HepG2 (cell line): Measurements from ENCODE around the gene EMC9. TPM values are rescaled to one million over a fixed set of nuclear protein-coding genes. Genes with fewer than 3 reads are reported as not detected.

Source experiments
- CCAR2 ChIP-seq: fragments of 200-400 bp; formaldehyde crosslinking; optimal IDR thresholded peaks from 2 replicates; pipeline ENCODE3; 2018; ENCODE audit warnings: low read depth, mild to moderate bottlenecking, low read length, moderate library complexity
- CSRNP1 ChIP-seq: sonication (generic); formaldehyde crosslinking; IDR thresholded peaks from 2 replicates; pipeline ENCODE4 v1.8.1; 2023; ENCODE audit warnings: mild to moderate bottlenecking, missing genetic modification reagents
- FOXK2 ChIP-seq: fragments of 450-650 bp; IDR thresholded peaks from 2 replicates; pipeline ENCODE4 v1.6.1; 2016
- HDAC6 ChIP-seq: fragments of 200-600 bp; sonication (generic); IDR thresholded peaks from 2 replicates; pipeline ENCODE4 v1.7.0; 2017; ENCODE audit warnings: mild to moderate bottlenecking, antibody characterized with exemption, low read length, low read depth
- KLF12 ChIP-seq: sonication (generic); formaldehyde crosslinking; IDR thresholded peaks from 2 replicates; pipeline ENCODE4 v1.4.0; 2020; ENCODE audit warnings: missing genetic modification reagents, borderline replicate concordance
- KMT2B ChIP-seq: IDR thresholded peaks from 2 replicates; pipeline ENCODE4 v1.6.1; 2016; ENCODE audit warnings: missing genetic modification reagents, missing compliant biosample characterization
- MXI1 ChIP-seq: IDR thresholded peaks from 3 replicates; pipeline ENCODE4 v1.6.1; 2012; ENCODE audit warnings: low read depth, low read length, inconsistent platforms, borderline replicate concordance
- MZF1 ChIP-seq: sonication (generic); formaldehyde crosslinking; IDR thresholded peaks from 2 replicates; pipeline ENCODE4 v1.8.1; 2023; ENCODE audit warnings: mild to moderate bottlenecking, missing genetic modification reagents, borderline replicate concordance
- NFIC ChIP-seq: IDR thresholded peaks from 2 replicates; pipeline ENCODE4 v1.6.1; 2012; ENCODE audit warnings: mild to moderate bottlenecking, low read length, inconsistent platforms
- NFYC ChIP-seq: IDR thresholded peaks from 2 replicates; pipeline ENCODE4 v1.6.1; 2016; ENCODE audit warnings: missing genetic modification reagents, missing compliant biosample characterization
- PAF1 ChIP-seq: IDR thresholded peaks from 2 replicates; pipeline ENCODE4 v1.6.1; 2016; ENCODE audit warnings: missing genetic modification reagents, missing compliant biosample characterization
- TBL1XR1 ChIP-seq: fragments of 150-350 bp; IDR thresholded peaks from 2 replicates; pipeline ENCODE4 v1.6.1; 2014; ENCODE audit warnings: borderline replicate concordance, low read length; ENCODE audit not compliant: partially characterized antibody
- TCF12 ChIP-seq, 2 experiments: fragments of 450-650 bp in 1 of 2; sonication (generic) in 1 of 2; formaldehyde crosslinking in 1 of 2; IDR thresholded peaks; 2 replicates each; pipeline versions ENCODE4 v1.6.1 to v1.8.0; 2017 to 2022; ENCODE audit warnings: antibody characterized with exemption in 1 of 2, mild to moderate bottlenecking in 1 of 2, missing genetic modification reagents in 1 of 2, moderate library complexity in 1 of 2
- TEAD3 ChIP-seq: optimal IDR thresholded peaks from 2 replicates; pipeline ENCODE3; 2016; ENCODE audit warnings: borderline replicate concordance
- ZBTB40 ChIP-seq, 2 experiments: fragments of 450-650 bp in 1 of 2; sonication (generic) in 1 of 2; formaldehyde crosslinking in 1 of 2; IDR thresholded peaks; 2 replicates each; pipeline versions ENCODE4 v1.6.1 to v1.8.0; 2016 to 2022; ENCODE audit warnings: antibody characterized with exemption in 1 of 2, mild to moderate bottlenecking in 1 of 2, missing genetic modification reagents in 1 of 2
- ZBTB7B ChIP-seq: sonication (generic); formaldehyde crosslinking; IDR thresholded peaks from 2 replicates; pipeline ENCODE4 v1.4.0; 2020; ENCODE audit warnings: missing genetic modification reagents
- ZC3H13 ChIP-seq: sonication (generic); formaldehyde crosslinking; IDR thresholded peaks from 2 replicates; pipeline ENCODE4 v1.8.1; 2023; ENCODE audit warnings: mild to moderate bottlenecking, missing genetic modification reagents, moderate library complexity
- ZNF253 ChIP-seq: sonication (generic); formaldehyde crosslinking; IDR thresholded peaks from 2 replicates; pipeline ENCODE4 v1.8.0; 2022; ENCODE audit warnings: mild to moderate bottlenecking, missing genetic modification reagents, borderline replicate concordance
- ZNF644 ChIP-seq: IDR thresholded peaks from 2 replicates; pipeline ENCODE4 v1.6.1; 2016; ENCODE audit warnings: low read depth
- ZNF768 ChIP-seq: sonication (generic); formaldehyde crosslinking; IDR thresholded peaks from 2 replicates; pipeline ENCODE4 v1.4.0; 2020; ENCODE audit warnings: missing genetic modification reagents
- ZSCAN22 ChIP-seq: sonication (generic); formaldehyde crosslinking; IDR thresholded peaks from 2 replicates; pipeline ENCODE4 v1.4.0; 2020; ENCODE audit warnings: mild to moderate bottlenecking, missing genetic modification reagents
- polyA plus RNA-seq, 8 experiments: library from polyadenylated mRNA; depleted of rRNA in 3 of 8; stranded (reverse) in 7 of 8; unstranded in 1 of 8; fragments of >200 nt; fragmentation: Illumina TruSeq in 4 of 8; extraction: Trizol in 4 of 8; gene quantifications; 2 replicates each; pipeline versions ENCODE4 v1.2.1 to v1.2.3, GENCODE V29; 2011 to 2016; ENCODE audit warnings: low read depth in 4 of 8, missing spikeins in 1 of 8, mixed read lengths in 1 of 8; ENCODE audit not compliant: insufficient read depth in 1 of 8
- total RNA-seq, 5 experiments: library from RNA; depleted of rRNA; stranded (reverse); fragments of >200 nt; fragmentation: Illumina TruSeq; extraction: Trizol; gene quantifications; 2 replicates each; pipeline ENCODE4 v1.2.3, GENCODE V29; 2016; ENCODE audit warnings: low read depth in 1 of 5

EMC9 gene
- total and polyA plus RNA-seq, 2 of the 13 experiments (the other 11 are each of a cell fraction or from before 2014, with no cell fraction given): 60.5 to 78.7 TPM

GRCh38 chr14:24146453-24146977 lies 5.1 kb upstream of the EMC9 start, which contains the start of gene PSME2 (continued):
- TF ChIP-seq ZSCAN22 (CRISPR knock-in tag) (no peak), CSRNP1 (peak; percentile 52; the same call in 1 of the 2 replicates), MXI1 (peak; percentile 97; the same call in 2 of the 3 replicates), PAF1 (CRISPR knock-in tag) (no peak), ZNF768 (CRISPR knock-in tag) (peak; percentile 49; the same call in 1 of the 2 replicates), ZC3H13 (CRISPR knock-in tag) (no peak), TBL1XR1 (no peak), NFIC (no peak), KLF12 (CRISPR knock-in tag) (peak; percentile 81; the same call in 1 of the 2 replicates), HDAC6 (no peak), KMT2B (no peak; the same call in 1 of the 2 replicates), CCAR2 (peak; percentile 46), TEAD3 (peak; percentile 55), MZF1 (CRISPR knock-in tag) (0 out of 2 replicates have a peak, but pooled peaks have one; percentile 91), ZNF253 (CRISPR knock-in tag) (no peak), ZBTB7B (peak; percentile 87; the same call in 1 of the 2 replicates), ZNF644 (CRISPR knock-in tag) (peak; percentile 76; the same call in 1 of the 2 replicates), NFYC (CRISPR knock-in tag) (peak; percentile 65), ZBTB40 (IDR thresholded peaks at IDR 0.05) (no peak), ZBTB40 (CRISPR knock-in tag; IDR thresholded peaks at IDR 0.05) (no peak), FOXK2 (no peak), TCF12 (IDR thresholded peaks at IDR 0.05) (no peak), TCF12 (CRISPR knock-in tag; IDR thresholded peaks at IDR 0.05) (0 out of 2 replicates have a peak, but pooled peaks have one; percentile 76)
